GM23248 (cell line): ENCODE data around the gene GDPD4.

Source experiments
- EZH2 ChIP-seq: fragments of 200-600 bp; sonication (generic); IDR thresholded peaks from 2 replicates; pipeline ENCODE4 v1.6.1; 2018; ENCODE audit warnings: antibody characterized with exemption, mild to moderate bottlenecking; ENCODE audit not compliant: insufficient read depth, poor library complexity, severe bottlenecking
- EZH2phosphoT487 ChIP-seq: fragments of 200-600 bp; sonication (generic); IDR thresholded peaks from 2 replicates; pipeline ENCODE4 v1.6.1; 2018; ENCODE audit warnings: antibody characterized with exemption, moderate library complexity, mild to moderate bottlenecking, low read depth; ENCODE audit not compliant: insufficient read depth

- TF ChIP-seq EZH2phosphoT487 (no peak), EZH2 (no peak)
Measured at GRCh38 chr11:77201991-77202841, 99.3 kb downstream of the GDPD4 start.
